Right lobe of liver (tissue), 4 donors: ENCODE measurements around the gene ABI3.

Experiments used
- POLR2A ChIP-seq: fragments of 450-650 bp; IDR thresholded peaks from one replicate; pipeline ENCODE4 v1.6.1; 2017; ENCODE audit warnings: antibody characterized with exemption, mild to moderate bottlenecking
- TF ChIP-seq, protein P1 (sequence below), 4 donors: fragments of 200-600 bp in 3 of 4; fragments of 450-650 bp in 1 of 4; IDR thresholded peaks; one replicate each; pipeline versions ENCODE4 v1.5.1 to v1.8.0; 2016 to 2022; ENCODE audit warnings: antibody characterized with exemption in 4 of 4, mild to moderate bottlenecking in 2 of 4
- donor health status: DM: no; HTN: no; CAD: no.
- donor health status: DM: no; HTN: no; CAD: no.
- donor health status: DM: no; HTN: yes; CAD: no.

GRCh38 chr17:49258394-49258793, 47.9 kb downstream of the ABI3 start:
- TF ChIP-seq POLR2A: no peak
- TF ChIP-seq, protein P1, sequence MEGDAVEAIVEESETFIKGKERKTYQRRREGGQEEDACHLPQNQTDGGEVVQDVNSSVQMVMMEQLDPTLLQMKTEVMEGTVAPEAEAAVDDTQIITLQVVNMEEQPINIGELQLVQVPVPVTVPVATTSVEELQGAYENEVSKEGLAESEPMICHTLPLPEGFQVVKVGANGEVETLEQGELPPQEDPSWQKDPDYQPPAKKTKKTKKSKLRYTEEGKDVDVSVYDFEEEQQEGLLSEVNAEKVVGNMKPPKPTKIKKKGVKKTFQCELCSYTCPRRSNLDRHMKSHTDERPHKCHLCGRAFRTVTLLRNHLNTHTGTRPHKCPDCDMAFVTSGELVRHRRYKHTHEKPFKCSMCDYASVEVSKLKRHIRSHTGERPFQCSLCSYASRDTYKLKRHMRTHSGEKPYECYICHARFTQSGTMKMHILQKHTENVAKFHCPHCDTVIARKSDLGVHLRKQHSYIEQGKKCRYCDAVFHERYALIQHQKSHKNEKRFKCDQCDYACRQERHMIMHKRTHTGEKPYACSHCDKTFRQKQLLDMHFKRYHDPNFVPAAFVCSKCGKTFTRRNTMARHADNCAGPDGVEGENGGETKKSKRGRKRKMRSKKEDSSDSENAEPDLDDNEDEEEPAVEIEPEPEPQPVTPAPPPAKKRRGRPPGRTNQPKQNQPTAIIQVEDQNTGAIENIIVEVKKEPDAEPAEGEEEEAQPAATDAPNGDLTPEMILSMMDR (IDR thresholded peaks at IDR 0.05): no peak
